NCI-H2081 (cell line): ENCODE data around the gene PTTG2.
"Not testable (repeated sequence)": the region's sequence is repeated elsewhere in the genome, so short reads cannot be mapped to it uniquely, and the experiment has no call there.

ENCODE experiments used
- DNase-seq, 2 experiments: peaks; one replicate each; lab custom pipeline; 2025; lab: John Stamatoyannopoulos, UW

The PTTG2 gene

GRCh38 chr4:37960098-37960497, at the start of gene PTTG2:
Gene PTTG2, plus strand, starts transcription at chr4:37960398. Its CDS starts 37 bp downstream, at chr4:37960435.
- DNase-seq = no peak

- no peak for DNase-seq
Measured at GRCh38 chr4:37914539-37914938, 45.7 kb upstream of the PTTG2 start.

GRCh38 chr4:37917388-37917787, 42.8 kb upstream of the PTTG2 start:
- no peak for DNase-seq

- DNase-seq = no peak
Measured at GRCh38 chr4:37918653-37919052, 41.5 kb upstream of the PTTG2 start.

GRCh38 chr4:37922328-37922727, 37.9 kb upstream of the PTTG2 start:
- no peak for DNase-seq

GRCh38 chr4:37923089-37923488, 37.1 kb upstream of the PTTG2 start:
- DNase-seq = not testable (repeated sequence)

- DNase-seq = no peak
Measured at GRCh38 chr4:37924946-37925345, 35.3 kb upstream of the PTTG2 start.

- DNase-seq = no peak
Measured at GRCh38 chr4:37927434-37927833, 32.8 kb upstream of the PTTG2 start.

GRCh38 chr4:37928426-37929416, 31.5 kb upstream of the PTTG2 start:
- DNase-seq = no peak

GRCh38 chr4:37934096-37934495, 26.1 kb upstream of the PTTG2 start:
- no peak for DNase-seq

- no peak for DNase-seq
Measured at GRCh38 chr4:37934609-37935008, 25.6 kb upstream of the PTTG2 start.

GRCh38 chr4:37935026-37935425, 25.2 kb upstream of the PTTG2 start:
- no peak for DNase-seq

GRCh38 chr4:37936889-37937498, 23.2 kb upstream of the PTTG2 start:
- no peak for DNase-seq

- no peak for DNase-seq
Measured at GRCh38 chr4:37938208-37938607, 22.0 kb upstream of the PTTG2 start.

- DNase-seq = no peak
Measured at GRCh38 chr4:37946503-37947179, 13.6 kb upstream of the PTTG2 start.

- DNase-seq = no peak
Measured at GRCh38 chr4:37948542-37948941, 11.7 kb upstream of the PTTG2 start.

- no peak for DNase-seq
Measured at GRCh38 chr4:37949636-37950426, 10.4 kb upstream of the PTTG2 start.

- no peak for DNase-seq
Measured at GRCh38 chr4:37951461-37952352, 8.5 kb upstream of the PTTG2 start.

- DNase-seq = no peak
Measured at GRCh38 chr4:37953156-37953555, 7.0 kb upstream of the PTTG2 start.

- no peak for DNase-seq
Measured at GRCh38 chr4:37953620-37954293, 6.4 kb upstream of the PTTG2 start.
